Fibroblast of lung (primary cell): ENCODE data around the gene MYADML2.

Experiments
- EZH2 ChIP-seq: IDR thresholded peaks from 2 replicates; pipeline ENCODE4 v1.5.1; 2012; ENCODE audit warnings: low read length, control low read depth, mild to moderate bottlenecking; ENCODE audit errors: missing control alignments
- TF ChIP-seq, protein P1 (sequence below), 2 donors: IDR thresholded peaks in 1 of 2; conservative IDR thresholded peaks in 1 of 2; 1 replicate in 1 of 2; 2 replicates in 1 of 2; pipeline ENCODE4 v1.5.1; 2011 to 2012; ENCODE audit warnings: low read length in 2 of 2, control low read depth in 1 of 2, inconsistent platforms in 1 of 2, low read depth in 1 of 2, mild to moderate bottlenecking in 1 of 2

GRCh38 chr17:81957691-81958432 is 10.8 kb upstream of the MYADML2 start:
- TF ChIP-seq, protein P1, sequence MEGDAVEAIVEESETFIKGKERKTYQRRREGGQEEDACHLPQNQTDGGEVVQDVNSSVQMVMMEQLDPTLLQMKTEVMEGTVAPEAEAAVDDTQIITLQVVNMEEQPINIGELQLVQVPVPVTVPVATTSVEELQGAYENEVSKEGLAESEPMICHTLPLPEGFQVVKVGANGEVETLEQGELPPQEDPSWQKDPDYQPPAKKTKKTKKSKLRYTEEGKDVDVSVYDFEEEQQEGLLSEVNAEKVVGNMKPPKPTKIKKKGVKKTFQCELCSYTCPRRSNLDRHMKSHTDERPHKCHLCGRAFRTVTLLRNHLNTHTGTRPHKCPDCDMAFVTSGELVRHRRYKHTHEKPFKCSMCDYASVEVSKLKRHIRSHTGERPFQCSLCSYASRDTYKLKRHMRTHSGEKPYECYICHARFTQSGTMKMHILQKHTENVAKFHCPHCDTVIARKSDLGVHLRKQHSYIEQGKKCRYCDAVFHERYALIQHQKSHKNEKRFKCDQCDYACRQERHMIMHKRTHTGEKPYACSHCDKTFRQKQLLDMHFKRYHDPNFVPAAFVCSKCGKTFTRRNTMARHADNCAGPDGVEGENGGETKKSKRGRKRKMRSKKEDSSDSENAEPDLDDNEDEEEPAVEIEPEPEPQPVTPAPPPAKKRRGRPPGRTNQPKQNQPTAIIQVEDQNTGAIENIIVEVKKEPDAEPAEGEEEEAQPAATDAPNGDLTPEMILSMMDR (conservative IDR thresholded peaks at IDR 0.05 in 1 of 2, IDR thresholded peaks at IDR 0.05 in 1 of 2; ENCODE audit: low read depth in 1 of 2, low read length in 2 of 2) = no peak
- no peak for TF ChIP-seq EZH2
